Upper lobe of right lung (tissue), 1 donor: ENCODE results near the gene NRXN3. TPM values are rescaled to one million over a fixed set of nuclear protein-coding genes. Genes with fewer than 3 reads are reported as not detected.

Experiments used
- ATAC-seq: fragments of 200-7000 bp; cut with Tn5 transposase; one replicate; pipeline ENCODE4 v1.9.1; 2020; ENCODE audit warnings: mild to moderate bottlenecking, moderate library complexity
- DNase-seq: peaks from one replicate; pipeline ENCODE4 v3.0.0-alpha.2; 2020
- H3K27ac ChIP-seq: fragments of 200-600 bp; one replicate; pipeline ENCODE4 v1.8.0; 2022
- H3K27me3 ChIP-seq: fragments of 200-600 bp; one replicate; pipeline ENCODE4 v1.8.0; 2022; ENCODE audit warnings: mild to moderate bottlenecking
- H3K36me3 ChIP-seq: fragments of 200-600 bp; one replicate; pipeline ENCODE4 v1.8.0; 2022
- H3K4me1 ChIP-seq: fragments of 200-600 bp; one replicate; pipeline ENCODE4 v1.8.0; 2022
- H3K4me3 ChIP-seq: fragments of 200-600 bp; one replicate; pipeline ENCODE4 v1.8.0; 2022; ENCODE audit warnings: mild to moderate bottlenecking
- H3K9me3 ChIP-seq: fragments of 200-600 bp; one replicate; pipeline ENCODE4 v1.8.0; 2022
- CTCF ChIP-seq: fragments of 200-600 bp; IDR thresholded peaks from one replicate; pipeline ENCODE4 v1.8.0; 2022; ENCODE audit warnings: antibody characterized with exemption
- intact Hi-C: fragments of 100-400 bp; cut with DNase I; formaldehyde crosslinking; loops from one replicate; pipeline ENCODE4 v1.11.0; 2022
- total RNA-seq: library from RNA; stranded (reverse); fragmentation: NEBNext Ultra II Directional; extraction: Animal tissue kit (Norgen Biotek cat#: 25700); gene quantifications from one replicate; pipeline ENCODE4 v1.2.1, GENCODE V29; 2021
- donor health status: DM: no; HTN: yes; CAD: no; lungs with severe emphysema.

The NRXN3 gene
- total RNA-seq, 1 donor from 2014 or later: 10.0 TPM

- no peak for ATAC-seq
- no peaks in the 10 kb centered on the region for H3K36me3 ChIP-seq
- H3K9me3 ChIP-seq: peaks cover 11% of the 10 kb centered on the region
- intact Hi-C loops: no loop called here
- no peaks in the 10 kb centered on the region for H3K27me3 ChIP-seq
- no peak for DNase-seq
- no peak overlapping the region for H3K4me3 ChIP-seq
- no peaks in the 10 kb centered on the region for H3K4me1 ChIP-seq
- no peak overlapping the region for H3K27ac ChIP-seq
- no peak for TF ChIP-seq CTCF
Observed at GRCh38 chr14:79734656-79735055, 1564.5 kb downstream of the NRXN3 start.

- intact Hi-C loops: no loop called here
- H3K27ac ChIP-seq: no peak overlapping the region
- H3K27me3 ChIP-seq: no peaks in the 10 kb centered on the region
- no peak for ATAC-seq
- no peaks in the 10 kb centered on the region for H3K4me1 ChIP-seq
- TF ChIP-seq CTCF: no peak
- no peaks in the 10 kb centered on the region for H3K36me3 ChIP-seq
- peaks cover 11% of the 10 kb centered on the region for H3K9me3 ChIP-seq
- no peak overlapping the region for H3K4me3 ChIP-seq
- no peak for DNase-seq
Observed at GRCh38 chr14:79735121-79735520, 1564.9 kb downstream of the NRXN3 start.

GRCh38 chr14:79740066-79740601, 1570.0 kb downstream of the NRXN3 start:
- TF ChIP-seq CTCF: no peak
- no peak overlapping the region for H3K27ac ChIP-seq
- no peaks in the 10 kb centered on the region for H3K4me1 ChIP-seq
- DNase-seq (no peak), ATAC-seq (no peak)
- peaks cover 11% of the 10 kb centered on the region for H3K9me3 ChIP-seq
- H3K36me3 ChIP-seq: no peaks in the 10 kb centered on the region
- intact Hi-C loops: no loop called here
- no peak overlapping the region for H3K4me3 ChIP-seq
- no peaks in the 10 kb centered on the region for H3K27me3 ChIP-seq

GRCh38 chr14:79742142-79742541, 1572.0 kb downstream of the NRXN3 start:
- no peak for DNase-seq
- Histone ChIP-seq H3K36me3 (no peaks in the 10 kb centered on the region), H3K27ac (no peak overlapping the region), H3K27me3 (no peaks in the 10 kb centered on the region), H3K4me3 (no peak overlapping the region), H3K4me1 (no peaks in the 10 kb centered on the region), H3K9me3 (no peaks in the 10 kb centered on the region)
- no peak for ATAC-seq
- TF ChIP-seq CTCF: no peak
- intact Hi-C loops: no loop called here

- no peak for TF ChIP-seq CTCF
- Histone ChIP-seq H3K4me3 (no peak overlapping the region), H3K27ac (no peak overlapping the region), H3K27me3 (no peaks in the 10 kb centered on the region), H3K4me1 (no peaks in the 10 kb centered on the region), H3K36me3 (no peaks in the 10 kb centered on the region), H3K9me3 (no peaks in the 10 kb centered on the region)
- no peak for DNase-seq
- ATAC-seq: no peak
- intact Hi-C loops: no loop called here
Observed at GRCh38 chr14:79745046-79745445, 1574.9 kb downstream of the NRXN3 start.

- Histone ChIP-seq H3K27ac (no peak overlapping the region), H3K27me3 (no peaks in the 10 kb centered on the region), H3K4me1 (no peaks in the 10 kb centered on the region), H3K36me3 (no peaks in the 10 kb centered on the region), H3K9me3 (no peaks in the 10 kb centered on the region), H3K4me3 (no peak overlapping the region)
- TF ChIP-seq CTCF: no peak
- intact Hi-C loops: no loop called here
- ATAC-seq (no peak), DNase-seq (no peak)
Observed at GRCh38 chr14:79749065-79749464, 1578.9 kb downstream of the NRXN3 start.
